Right atrium auricular region (tissue), 2 donors: ENCODE data around the gene AFMID. TPM values are rescaled to one million over a fixed set of nuclear protein-coding genes. Genes with fewer than 3 reads are reported as not detected.

Experiments used
- DNase-seq: peaks from one replicate; pipeline ENCODE4 v3.0.0-alpha.2; 2019; ENCODE audit warnings: low spot score
- H3K27ac ChIP-seq, 2 donors: fragments of 200-600 bp; sonication (generic); 1 replicate in 1 of 2; 2 replicates in 1 of 2; pipeline ENCODE4 v1.5.1; 2016 to 2019
- H3K27me3 ChIP-seq, 2 donors: fragments of 200-600 bp; sonication (generic); one replicate each; pipeline versions ENCODE4 v1.5.1 to v1.6.0; 2017 to 2019
- H3K36me3 ChIP-seq: fragments of 200-600 bp; sonication (generic); one replicate; pipeline ENCODE4 v1.5.1; 2016
- H3K4me1 ChIP-seq, 2 donors: fragments of 200-600 bp; sonication (generic); one replicate each; pipeline versions ENCODE4 v1.5.1 to v1.6.0; 2017 to 2019
- H3K4me3 ChIP-seq, 2 donors: fragments of 200-600 bp; sonication (generic); 1 replicate in 1 of 2; 2 replicates in 1 of 2; pipeline ENCODE4 v1.5.1; 2017 to 2019; ENCODE audit warnings: mild to moderate bottlenecking in 1 of 2, moderate library complexity in 1 of 2
- H3K9me3 ChIP-seq, 2 donors: fragments of 200-600 bp; sonication (generic); one replicate each; pipeline ENCODE4 v1.5.1; 2019
- CTCF ChIP-seq, 2 donors: fragments of 200-600 bp; sonication (generic); IDR thresholded peaks; one replicate each; pipeline ENCODE4 v1.5.1; 2019; ENCODE audit warnings: antibody characterized with exemption in 2 of 2
- total RNA-seq, 2 donors: library from RNA; depleted of rRNA; stranded (reverse); fragments of >200 nt; gene quantifications; one replicate each; pipeline ENCODE4 v1.1.0, GENCODE V29; 2016

The AFMID gene
- total RNA-seq, 2 donors from 2014 or later = 28.6 to 35.3 TPM

GRCh38 chr17:78224231-78225087 lies 37.3 kb downstream of the AFMID start:
- no peak for TF ChIP-seq CTCF (IDR thresholded peaks at IDR 0.05)
- DNase-seq = no peak

GRCh38 chr17:78225088-78225865 lies 38.1 kb downstream of the AFMID start:
- Histone ChIP-seq H3K4me1 (no peaks in the 10 kb centered on the region), H3K4me3 (no peak overlapping the region), H3K27me3 (no peaks in the 10 kb centered on the region), H3K27ac (no peak overlapping the region), H3K9me3 (no peaks in the 10 kb centered on the region), H3K36me3 (no peaks in the 10 kb centered on the region)
- no peak for TF ChIP-seq CTCF (IDR thresholded peaks at IDR 0.05)
- DNase-seq = no peak

More at GRCh38 chr17:78224231-78225087, 37.3 kb downstream of the AFMID start:
- Histone ChIP-seq H3K9me3 (no peaks in the 10 kb centered on the region), H3K4me3 (no peak overlapping the region), H3K27me3 (no peaks in the 10 kb centered on the region), H3K27ac (no peak overlapping the region), H3K36me3 (no peaks in the 10 kb centered on the region), H3K4me1 (no peaks in the 10 kb centered on the region)

DNA sequence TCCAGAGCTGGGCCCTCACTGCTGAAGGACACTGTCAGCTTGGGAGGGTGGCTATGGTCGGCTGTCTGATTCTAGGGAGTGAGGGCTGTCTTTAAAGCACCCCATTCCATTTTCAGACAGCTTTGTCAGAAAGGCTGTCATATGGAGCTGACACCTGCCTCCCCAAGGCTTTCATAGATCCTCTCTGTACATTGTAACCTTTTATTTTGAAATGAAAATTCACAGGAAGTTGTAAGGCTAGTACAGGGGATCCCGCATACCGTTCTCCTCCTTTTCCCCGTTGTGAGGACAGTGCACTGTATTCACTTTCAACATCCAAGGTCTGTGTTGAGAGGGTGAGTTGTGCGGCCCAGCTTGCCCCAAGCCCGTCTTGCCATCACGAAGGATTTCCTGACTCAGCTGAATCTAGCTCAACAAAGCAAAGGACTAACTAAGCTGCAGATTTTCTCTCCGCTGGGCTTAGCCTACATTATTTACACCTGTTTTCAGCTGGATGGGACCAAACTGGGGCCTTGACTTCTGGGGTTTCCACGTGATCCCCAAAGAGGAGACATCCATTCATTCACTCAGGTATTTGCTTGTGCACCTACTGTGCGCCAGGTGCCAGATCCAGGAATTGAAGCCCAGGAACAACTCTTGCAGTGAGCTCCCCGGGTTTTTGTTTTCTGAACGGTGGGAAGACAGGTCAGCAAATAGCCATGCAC lies 39.0 kb downstream of the AFMID start:
- no peaks in the 10 kb centered on the region for H3K36me3 ChIP-seq
- H3K4me3 ChIP-seq = no peak overlapping the region
- no peak for TF ChIP-seq CTCF (IDR thresholded peaks at IDR 0.05)
- H3K27ac ChIP-seq = no peak overlapping the region
- H3K9me3 ChIP-seq = no peaks in the 10 kb centered on the region
- H3K4me1 ChIP-seq = no peaks in the 10 kb centered on the region
- DNase-seq = no peak
- H3K27me3 ChIP-seq = peaks cover 0 to 2% of the 10 kb centered on the region in 2 donors

GRCh38 chr17:78226759-78227454 lies 39.7 kb downstream of the AFMID start:
- H3K27ac ChIP-seq = no peak overlapping the region

More at GRCh38 chr17:78226759-78227454, 39.7 kb downstream of the AFMID start:
- no peak for TF ChIP-seq CTCF (IDR thresholded peaks at IDR 0.05)
- Histone ChIP-seq H3K27me3 (peaks cover 0 to 6% of the 10 kb centered on the region in 2 donors), H3K9me3 (no peaks in the 10 kb centered on the region), H3K4me3 (no peak overlapping the region), H3K4me1 (peaks cover 0 to 3% of the 10 kb centered on the region in 2 donors), H3K36me3 (no peaks in the 10 kb centered on the region)
- no peak for DNase-seq
